GM21619 (cell line): ENCODE results near the gene EGFR.

Experiments used
- ATAC-seq: cut with Tn5 transposase; IDR thresholded peaks from one replicate; pipeline ENCODE4 v1.9.1; 2021; ENCODE audit not compliant: unreplicated experiment

Gene EGFR

GRCh38 chr7:55206235-55207029, 187.6 kb downstream of the EGFR start:
- ATAC-seq: no peak

GRCh38 chr7:55207436-55208125, 188.8 kb downstream of the EGFR start:
- no peak for ATAC-seq

GRCh38 chr7:55209366-55209765, 190.5 kb downstream of the EGFR start:
- ATAC-seq: no peak

DNA sequence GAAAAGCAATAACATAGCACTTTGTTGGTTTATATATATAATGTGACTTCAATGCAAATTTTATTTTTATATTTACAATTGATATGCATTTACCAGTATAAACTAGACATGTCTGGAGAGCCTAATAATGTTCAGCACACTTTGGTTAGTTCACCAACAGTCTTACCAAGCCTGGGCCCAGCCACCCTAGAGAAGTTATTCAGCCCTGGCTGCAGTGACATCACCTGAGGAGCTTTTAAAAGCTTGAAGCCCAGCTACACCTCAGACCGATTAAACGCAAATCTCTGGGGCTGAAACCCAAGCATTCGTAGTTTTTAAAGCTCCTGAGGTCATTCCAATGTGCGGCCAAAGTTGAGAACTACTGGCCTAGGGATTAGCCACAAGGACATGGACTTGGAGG, 191.4 kb downstream of the EGFR start:
- ATAC-seq: no peak

- ATAC-seq: no peak
Observed at GRCh38 chr7:55210716-55211115, 191.9 kb downstream of the EGFR start.

DNA sequence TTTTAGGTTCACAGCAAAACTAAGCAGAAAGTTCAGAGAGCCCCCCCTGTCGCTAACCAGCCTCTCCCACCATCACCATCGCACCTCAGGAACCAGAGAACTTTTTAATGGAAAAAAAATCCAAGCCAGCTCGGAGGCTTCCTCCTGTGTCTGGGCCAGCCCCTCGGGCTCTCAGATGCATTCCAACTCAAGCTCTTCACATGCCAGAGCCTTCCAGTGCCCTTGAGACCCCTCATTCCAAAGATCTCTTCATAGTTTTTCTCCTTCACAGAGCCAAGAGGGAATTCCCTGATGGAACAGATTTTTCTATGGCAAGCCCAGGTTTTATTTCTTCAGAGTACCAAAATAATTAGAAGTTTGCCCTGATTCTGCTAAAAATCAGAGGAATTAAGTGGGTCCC, 192.9 kb downstream of the EGFR start:
- no peak for ATAC-seq

- no peak for ATAC-seq
Observed at GRCh38 chr7:55212176-55212575, 193.4 kb downstream of the EGFR start.

DNA sequence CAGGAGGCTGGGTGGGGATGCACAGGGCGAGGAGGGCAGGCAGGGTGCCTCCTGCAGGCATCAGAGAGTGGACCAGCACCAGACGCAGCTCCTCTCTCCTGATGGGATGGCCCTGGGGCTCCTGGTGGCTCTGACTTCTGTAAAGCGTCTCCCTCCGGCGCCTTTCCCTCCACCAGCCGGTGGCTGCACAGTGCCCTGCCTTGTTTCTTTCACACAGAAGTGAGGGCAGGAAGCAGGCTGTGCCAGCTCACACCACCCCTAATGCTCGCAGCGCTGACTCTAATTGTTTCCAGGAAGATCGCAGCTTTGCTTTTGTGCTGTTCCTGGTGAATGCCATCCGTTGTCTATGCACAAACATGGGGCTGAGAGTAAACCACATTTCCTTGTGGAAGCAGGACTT, 194.0 kb downstream of the EGFR start:
- no peak for ATAC-seq

- ATAC-seq: no peak
Observed at GRCh38 chr7:55214707-55215106, 195.9 kb downstream of the EGFR start.

- no peak for ATAC-seq
Observed at GRCh38 chr7:55223023-55223422, 204.2 kb downstream of the EGFR start.

DNA sequence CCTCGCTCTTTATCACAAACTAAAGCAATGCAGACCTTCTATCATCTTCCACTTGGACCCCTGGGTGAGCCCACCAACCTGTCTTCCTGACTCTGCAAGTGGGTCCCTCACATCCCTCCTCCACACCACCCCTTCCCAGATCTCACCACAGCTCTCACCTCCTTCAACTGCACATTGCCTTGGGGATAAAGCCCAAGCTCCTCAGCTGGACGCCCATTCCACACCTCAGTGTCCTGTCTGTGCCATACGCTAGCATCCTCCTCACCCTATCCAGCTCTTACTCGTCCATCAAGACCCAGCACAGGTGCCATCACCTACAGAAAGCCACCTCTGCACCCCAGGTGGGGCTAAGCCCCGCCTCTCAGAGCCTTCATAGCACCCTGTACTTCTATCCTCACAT, 205.3 kb downstream of the EGFR start:
- ATAC-seq: no peak

GRCh38 chr7:55224810-55225209, 206.0 kb downstream of the EGFR start:
- ATAC-seq: no peak

- no peak for ATAC-seq
Observed at GRCh38 chr7:55230014-55230413, 211.2 kb downstream of the EGFR start.

DNA sequence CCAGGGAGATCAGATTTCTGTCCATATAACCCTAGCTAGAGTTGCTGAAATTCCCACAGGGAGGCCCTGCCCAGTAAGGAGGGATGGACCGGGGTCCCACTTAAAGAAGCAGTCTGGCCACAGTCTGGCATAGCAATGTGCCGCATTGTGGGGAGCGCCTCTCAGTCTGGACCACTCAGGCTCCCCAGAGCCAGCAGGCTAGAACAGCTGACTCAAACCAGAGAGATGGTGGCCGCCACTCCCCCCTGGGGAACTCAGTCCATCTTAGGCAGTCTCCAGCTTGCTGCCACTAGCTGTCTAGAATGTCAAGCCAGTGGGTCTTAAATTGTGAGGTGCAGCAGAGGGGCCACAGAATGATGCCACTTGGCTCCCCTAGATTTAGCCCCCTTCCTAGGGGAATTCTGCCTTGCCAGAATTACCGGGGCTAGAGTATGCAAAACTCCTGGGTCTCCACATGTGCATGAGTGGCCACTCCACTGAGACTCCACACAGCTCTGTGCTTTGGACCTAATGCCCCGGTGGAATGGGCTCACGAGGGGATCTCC, 213.0 kb downstream of the EGFR start:
- no peak for ATAC-seq

- ATAC-seq: no peak
Observed at GRCh38 chr7:55233001-55233400, 214.2 kb downstream of the EGFR start.

- no peak for ATAC-seq
Observed at GRCh38 chr7:55234408-55234807, 215.6 kb downstream of the EGFR start.

- no peak for ATAC-seq
Observed at GRCh38 chr7:55235115-55235514, 216.3 kb downstream of the EGFR start.

GRCh38 chr7:55235801-55236200, 217.0 kb downstream of the EGFR start:
- ATAC-seq: no peak

- no peak for ATAC-seq
Observed at GRCh38 chr7:55236476-55236875, 217.7 kb downstream of the EGFR start.

- ATAC-seq: no peak
Observed at GRCh38 chr7:55237156-55237893, 218.5 kb downstream of the EGFR start.

- no peak for ATAC-seq
Observed at GRCh38 chr7:55239406-55239805, 220.6 kb downstream of the EGFR start.
